Kidney (tissue), 14 donors: ENCODE data around the gene CYP2S1. TPM values are rescaled to one million over a fixed set of nuclear protein-coding genes. Genes with fewer than 3 reads are reported as not detected.

Experiments
- DNase-seq, 5 donors: peaks; one replicate each; pipeline ENCODE4 v3.0.0-alpha.2; 2013 to 2020
- FAIRE-seq: peaks from 2 replicates; lab custom pipeline; 2012; peaks lifted over from hg19 to GRCh38; lab: Jason Lieb, UNC
- H3K27ac ChIP-seq, 2 donors: one replicate each; pipeline ENCODE4 v1.7.0; 2013; ENCODE audit warnings: low read depth in 2 of 2, low read length in 2 of 2, inconsistent platforms in 1 of 2
- H3K27me3 ChIP-seq: one replicate; pipeline ENCODE4 v1.7.1; 2013; ENCODE audit warnings: low read length, inconsistent platforms; ENCODE audit not compliant: control insufficient read depth, insufficient read depth
- H3K36me3 ChIP-seq, 3 donors: one replicate each; pipeline versions ENCODE4 v1.7.0 to v1.7.1; 2013; ENCODE audit warnings: low read length in 3 of 3, control low read depth in 1 of 3, inconsistent platforms in 1 of 3; ENCODE audit not compliant: insufficient read depth in 3 of 3, control insufficient read depth in 2 of 3
- H3K4me1 ChIP-seq, 3 donors: one replicate each; pipeline versions ENCODE4 v1.7.0 to v1.7.1; 2013; ENCODE audit warnings: low read length in 3 of 3, inconsistent platforms in 1 of 3, low read depth in 1 of 3; ENCODE audit not compliant: control insufficient read depth in 2 of 3, insufficient read depth in 2 of 3
- H3K4me3 ChIP-seq, 3 donors: one replicate each; pipeline versions ENCODE4 v1.7.0 to v1.8.1; 2013; ENCODE audit warnings: low read length in 3 of 3, control low read depth in 1 of 3, inconsistent platforms in 1 of 3
- H3K9ac ChIP-seq, 3 donors: one replicate each; pipeline versions ENCODE4 v1.7.0 to v1.7.1; 2013; ENCODE audit warnings: low read length in 3 of 3, control low read depth in 1 of 3, inconsistent platforms in 1 of 3
- H3K9me3 ChIP-seq, 3 donors: one replicate each; pipeline versions ENCODE4 v1.7.0 to v1.7.1; 2013; ENCODE audit warnings: low read length in 3 of 3, control low read depth in 1 of 3, inconsistent platforms in 1 of 3; ENCODE audit not compliant: control insufficient read depth in 2 of 3, insufficient read depth in 1 of 3
- CTCF ChIP-seq: IDR thresholded peaks from 3 replicates; pipeline ENCODE4 v1.5.1; 2012; ENCODE audit warnings: mild to moderate bottlenecking, moderate library complexity, borderline replicate concordance; ENCODE audit not compliant: insufficient read depth; ENCODE audit errors: extremely low read depth
- intact Hi-C: fragments of 100-400 bp; cut with DNase I; formaldehyde crosslinking; loops from one replicate; pipeline ENCODE4 v1.11.1; 2022
- polyA plus RNA-seq: library from polyadenylated mRNA; stranded (reverse); fragments of 350-450 nt; fragmentation: Illumina TruSeq; extraction: RNeasy Lipid Tissue Mini Kit (QIAGEN cat#74804); gene quantifications from one replicate; pipeline ENCODE4 v1.2.3, GENCODE V29; 2014; ENCODE audit warnings: low read depth, low replicate concordance; ENCODE audit not compliant: insufficient read depth
- total RNA-seq: library from RNA; stranded (reverse); fragmentation: NEBNext Ultra II Directional; extraction: Animal tissue kit (Norgen Biotek cat#: 25700); gene quantifications from one replicate; pipeline ENCODE4 v1.2.1, GENCODE V29; 2021
- donor health status: control.
- donor health status: control.
- donor health status: control.
- donor health status: control.
- donor health status: control.
- donor health status: DM: yes; HTN: yes; CAD: no.
- donor health status: Normal renal cell carcinoma (clear cell type).

The CYP2S1 gene
- total and polyA plus RNA-seq, 2 donors from 2014 or later: 0.97 to 2.0 TPM

- DNase-seq (no peak), FAIRE-seq (no peak)
- Histone ChIP-seq H3K36me3 (peaks cover 0 to 2% (median 0%) of the 10 kb centered on the region in 3 donors), H3K9ac (no peak overlapping the region), H3K27ac (no peak overlapping the region), H3K4me3 (no peak overlapping the region), H3K9me3 (no peaks in the 10 kb centered on the region), H3K27me3 (no peaks in the 10 kb centered on the region), H3K4me1 (peaks cover 0 to 9% (median 5%) of the 10 kb centered on the region in 3 donors)
- intact Hi-C loops: no loop called here
- TF ChIP-seq CTCF: no peak
Observed at GRCh38 chr19:41230067-41230857, 37.2 kb downstream of the CYP2S1 start.

- intact Hi-C loops: no loop called here
- no peak for FAIRE-seq
- no peak overlapping the region for H3K27ac ChIP-seq
Observed at GRCh38 chr19:41232686-41233085, 39.7 kb downstream of the CYP2S1 start.

GRCh38 chr19:41233748-41234240 lies 40.8 kb downstream of the CYP2S1 start:
- Histone ChIP-seq H3K36me3 (peaks cover 0 to 2% (median 0%) of the 10 kb centered on the region in 3 donors), H3K27ac (no peak overlapping the region), H3K4me1 (no peaks in the 10 kb centered on the region), H3K4me3 (no peak overlapping the region), H3K9ac (no peak overlapping the region), H3K27me3 (no peaks in the 10 kb centered on the region), H3K9me3 (no peaks in the 10 kb centered on the region)
- DNase-seq (no peak), FAIRE-seq (no peak)
- intact Hi-C loops: no loop called here
- no peak for TF ChIP-seq CTCF

More at GRCh38 chr19:41232686-41233085, 39.7 kb downstream of the CYP2S1 start:
- H3K4me1 ChIP-seq: no peaks in the 10 kb centered on the region
- DNase-seq: no peak
- no peak for TF ChIP-seq CTCF
- no peaks in the 10 kb centered on the region for H3K9me3 ChIP-seq
- no peak overlapping the region for H3K9ac ChIP-seq
- no peaks in the 10 kb centered on the region for H3K27me3 ChIP-seq
- no peak overlapping the region for H3K4me3 ChIP-seq
- H3K36me3 ChIP-seq: peaks cover 0 to 2% (median 0%) of the 10 kb centered on the region in 3 donors
